DMS53 (cell line): ENCODE measurements around the gene SPATA2L.

Experiments
- DNase-seq: peaks from one replicate; lab custom pipeline; 2025; lab: John Stamatoyannopoulos, UW

The SPATA2L gene

GRCh38 chr16:89701425-89702406 lies at the start of gene SPATA2L:
Gene SPATA2L (minus strand): TSS chr16:89701705. CDS start chr16:89701232, 473 bp downstream.
- DNase-seq: peak; percentile 97

- DNase-seq: no peak
Observed at GRCh38 chr16:89749637-89750036, 48.1 kb upstream of the SPATA2L start.

- DNase-seq: no peak
Observed at GRCh38 chr16:89748921-89749320, 47.4 kb upstream of the SPATA2L start.

- DNase-seq: no peak
Observed at GRCh38 chr16:89748076-89748475, 46.6 kb upstream of the SPATA2L start.

GRCh38 chr16:89746043-89746442 lies 44.5 kb upstream of the SPATA2L start:
- DNase-seq: no peak

GRCh38 chr16:89744813-89745212 lies 43.3 kb upstream of the SPATA2L start:
- no peak for DNase-seq

- no peak for DNase-seq
Observed at GRCh38 chr16:89742948-89743347, 41.4 kb upstream of the SPATA2L start.

- no peak for DNase-seq
Observed at GRCh38 chr16:89741342-89742014, 40.0 kb upstream of the SPATA2L start.

GRCh38 chr16:89739383-89739782 lies 37.9 kb upstream of the SPATA2L start:
- no peak for DNase-seq

- no peak for DNase-seq
Observed at GRCh38 chr16:89738538-89739317, 37.2 kb upstream of the SPATA2L start.

- no peak for DNase-seq
Observed at GRCh38 chr16:89738072-89738377, 36.5 kb upstream of the SPATA2L start.

- DNase-seq: no peak
Observed at GRCh38 chr16:89737341-89738071, 36.0 kb upstream of the SPATA2L start.

GRCh38 chr16:89736554-89736953 lies 35.0 kb upstream of the SPATA2L start:
- DNase-seq: no peak

GRCh38 chr16:89733792-89734191 lies 32.3 kb upstream of the SPATA2L start:
- no peak for DNase-seq

GRCh38 chr16:89733322-89733721 lies 31.8 kb upstream of the SPATA2L start:
- DNase-seq: no peak

GRCh38 chr16:89732918-89733242 lies 31.4 kb upstream of the SPATA2L start:
- DNase-seq: no peak

- no peak for DNase-seq
Observed at GRCh38 chr16:89732142-89732917, 30.8 kb upstream of the SPATA2L start.

- no peak for DNase-seq
Observed at GRCh38 chr16:89730610-89731234, 29.2 kb upstream of the SPATA2L start.

- no peak for DNase-seq
Observed at GRCh38 chr16:89729863-89730593, 28.5 kb upstream of the SPATA2L start.

GRCh38 chr16:89729293-89729692 lies 27.8 kb upstream of the SPATA2L start:
- no peak for DNase-seq
